Osteocyte (in vitro differentiated cells): Measurements from ENCODE around the gene SPON1. TPM values are rescaled to one million over a fixed set of nuclear protein-coding genes. Genes with fewer than 3 reads are reported as not detected.
A peak's percentile ranks its signal among the peaks of the same experiment; 100 is the strongest.

Experiments
- DNase-seq: peaks from one replicate; pipeline ENCODE4 v3.0.0; 2021; ENCODE audit warnings: mixed read lengths; ENCODE audit not compliant: unreplicated experiment; ENCODE audit errors: extremely low spot score
- H3K27ac Mint-ChIP-seq: one replicate; pipeline ENCODE4 v1.8.0; 2021; ENCODE audit warnings: mild to moderate bottlenecking, mixed read lengths; ENCODE audit not compliant: unreplicated experiment
- H3K27me3 Mint-ChIP-seq: one replicate; pipeline ENCODE4 v1.8.0; 2021; ENCODE audit warnings: mixed read lengths; ENCODE audit not compliant: unreplicated experiment
- H3K36me3 Mint-ChIP-seq: one replicate; pipeline ENCODE4 v1.8.0; 2021; ENCODE audit warnings: mixed read lengths; ENCODE audit not compliant: unreplicated experiment
- H3K4me1 Mint-ChIP-seq: one replicate; pipeline ENCODE4 v1.8.0; 2021; ENCODE audit warnings: mixed read lengths; ENCODE audit not compliant: unreplicated experiment
- H3K4me3 Mint-ChIP-seq: one replicate; pipeline ENCODE4 v1.8.0; 2021; ENCODE audit warnings: mild to moderate bottlenecking, moderate library complexity, mixed read lengths; ENCODE audit not compliant: unreplicated experiment
- H3K9me3 Mint-ChIP-seq: one replicate; pipeline ENCODE4 v1.8.0; 2021; ENCODE audit warnings: mixed read lengths; ENCODE audit not compliant: unreplicated experiment
- CTCF ChIP-seq: fragments of 200-600 bp; sonication (generic); IDR thresholded peaks from 2 replicates; pipeline ENCODE4 v1.5.0; 2021; ENCODE audit warnings: antibody characterized with exemption, mild to moderate bottlenecking, moderate library complexity
- total RNA-seq: library from RNA; stranded (reverse); gene quantifications from 2 replicates; pipeline ENCODE4 v1.2.1, GENCODE V29; 2021

SPON1 gene
- total RNA-seq, 1 donor from 2014 or later, result 0.05 TPM

GRCh38 chr11:14218728-14219127, 256.2 kb downstream of the SPON1 start:
- H3K9me3 Mint-ChIP-seq, result no peaks in the 10 kb centered on the region
- peaks cover 22% of the 10 kb centered on the region for H3K27me3 Mint-ChIP-seq
- H3K4me3 Mint-ChIP-seq, result no peak overlapping the region
- no peak for TF ChIP-seq CTCF
- H3K4me1 Mint-ChIP-seq, result no peaks in the 10 kb centered on the region
- H3K36me3 Mint-ChIP-seq, result no peaks in the 10 kb centered on the region
- no peak for DNase-seq
- no peak overlapping the region for H3K27ac Mint-ChIP-seq

- Mint-ChIP-seq H3K36me3 (no peaks in the 10 kb centered on the region), H3K4me1 (no peaks in the 10 kb centered on the region), H3K27ac (no peak overlapping the region), H3K27me3 (peaks cover 32% of the 10 kb centered on the region), H3K4me3 (no peak overlapping the region), H3K9me3 (no peaks in the 10 kb centered on the region)
- DNase-seq, result no peak
- TF ChIP-seq CTCF, result no peak
Measured at GRCh38 chr11:14223636-14224288, 261.2 kb downstream of the SPON1 start.

GRCh38 chr11:14224395-14224794, 261.9 kb downstream of the SPON1 start:
- peaks cover 32% of the 10 kb centered on the region for H3K27me3 Mint-ChIP-seq
- no peaks in the 10 kb centered on the region for H3K9me3 Mint-ChIP-seq
- H3K4me1 Mint-ChIP-seq, result no peaks in the 10 kb centered on the region
- H3K27ac Mint-ChIP-seq, result no peak overlapping the region
- H3K36me3 Mint-ChIP-seq, result no peaks in the 10 kb centered on the region
- H3K4me3 Mint-ChIP-seq, result no peak overlapping the region
- no peak for DNase-seq
- no peak for TF ChIP-seq CTCF

- no peak overlapping the region for H3K27ac Mint-ChIP-seq
Measured at GRCh38 chr11:14225666-14226065, 263.1 kb downstream of the SPON1 start.

GRCh38 chr11:14228356-14228755, 265.8 kb downstream of the SPON1 start:
- no peaks in the 10 kb centered on the region for H3K4me1 Mint-ChIP-seq
- no peak overlapping the region for H3K4me3 Mint-ChIP-seq
- no peaks in the 10 kb centered on the region for H3K36me3 Mint-ChIP-seq

More at GRCh38 chr11:14225666-14226065, 263.1 kb downstream of the SPON1 start:
- H3K4me3 Mint-ChIP-seq, result no peak overlapping the region
- H3K36me3 Mint-ChIP-seq, result no peaks in the 10 kb centered on the region
- DNase-seq, result peak; percentile 2
- no peaks in the 10 kb centered on the region for H3K4me1 Mint-ChIP-seq
- no peaks in the 10 kb centered on the region for H3K9me3 Mint-ChIP-seq
- TF ChIP-seq CTCF, result no peak
- peaks cover 37% of the 10 kb centered on the region for H3K27me3 Mint-ChIP-seq

More at GRCh38 chr11:14228356-14228755, 265.8 kb downstream of the SPON1 start:
- DNase-seq, result peak; percentile 51
- peaks cover 48% of the 10 kb centered on the region for H3K27me3 Mint-ChIP-seq
- TF ChIP-seq CTCF, result no peak
- H3K9me3 Mint-ChIP-seq, result no peaks in the 10 kb centered on the region
- no peak overlapping the region for H3K27ac Mint-ChIP-seq
